GM12874 (cell line): ENCODE data around the gene HSBP1L1.

ENCODE experiments used
- CTCF ChIP-seq: IDR thresholded peaks from 2 replicates; pipeline ENCODE4 v1.5.1; 2011; ENCODE audit warnings: low read depth, mild to moderate bottlenecking, control low read depth, low read length, moderate library complexity; ENCODE audit not compliant: insufficient read depth

HSBP1L1 gene

GRCh38 chr18:79926715-79927606 lies 37.5 kb upstream of the HSBP1L1 start:
- no peak for TF ChIP-seq CTCF

GRCh38 chr18:79927607-79928562 lies 36.6 kb upstream of the HSBP1L1 start:
- TF ChIP-seq CTCF = no peak

- no peak for TF ChIP-seq CTCF
These were observed 35.9 kb upstream of the HSBP1L1 start for GRCh38 chr18:79928563-79928960.

- no peak for TF ChIP-seq CTCF
These were observed 34.3 kb upstream of the HSBP1L1 start for GRCh38 chr18:79930020-79930642.

GRCh38 chr18:79931475-79931874 lies 33.0 kb upstream of the HSBP1L1 start:
- TF ChIP-seq CTCF = no peak

GRCh38 chr18:79932907-79933306 lies 31.5 kb upstream of the HSBP1L1 start:
- no peak for TF ChIP-seq CTCF

- TF ChIP-seq CTCF = no peak
These were observed 30.7 kb upstream of the HSBP1L1 start for GRCh38 chr18:79933765-79934164.
